GM19455 (cell line): ENCODE data around the gene ILDR2.

Source experiments
- ATAC-seq: cut with Tn5 transposase; IDR thresholded peaks from one replicate; pipeline ENCODE4 v1.9.1; 2021; ENCODE audit not compliant: unreplicated experiment

Gene ILDR2

DNA sequence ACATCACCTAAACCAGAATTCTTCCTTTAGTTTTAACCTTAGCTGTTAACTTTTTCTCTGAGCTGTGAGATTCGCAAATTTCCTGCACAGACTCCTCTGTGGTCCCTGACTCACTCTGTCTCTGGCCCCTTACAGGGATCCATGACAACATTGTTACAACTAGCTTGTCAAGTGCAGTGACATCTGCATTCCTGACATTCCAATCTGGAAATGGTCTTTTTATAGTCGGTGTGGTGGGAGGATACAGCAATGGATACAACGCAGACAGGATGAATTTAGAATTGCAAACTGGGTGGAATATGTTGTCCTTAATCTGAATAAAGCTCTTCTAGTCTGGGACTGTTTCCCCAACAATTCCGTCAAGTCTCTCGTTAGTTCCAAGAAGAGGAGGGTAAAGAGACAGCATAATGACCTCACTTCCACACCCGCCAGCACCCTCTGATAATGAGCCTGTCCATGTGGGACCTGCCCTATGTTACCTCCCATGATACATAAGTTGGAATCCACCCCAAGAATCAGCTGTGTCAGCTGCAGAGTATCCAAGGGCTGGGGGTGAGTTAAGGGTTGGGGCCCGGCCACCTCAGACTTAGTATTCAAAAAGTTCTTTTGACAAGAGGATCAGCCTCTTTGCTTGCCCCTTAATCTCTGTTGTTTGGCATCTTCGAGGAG, 49.4 kb downstream of the ILDR2 start:
- no peak for ATAC-seq

DNA sequence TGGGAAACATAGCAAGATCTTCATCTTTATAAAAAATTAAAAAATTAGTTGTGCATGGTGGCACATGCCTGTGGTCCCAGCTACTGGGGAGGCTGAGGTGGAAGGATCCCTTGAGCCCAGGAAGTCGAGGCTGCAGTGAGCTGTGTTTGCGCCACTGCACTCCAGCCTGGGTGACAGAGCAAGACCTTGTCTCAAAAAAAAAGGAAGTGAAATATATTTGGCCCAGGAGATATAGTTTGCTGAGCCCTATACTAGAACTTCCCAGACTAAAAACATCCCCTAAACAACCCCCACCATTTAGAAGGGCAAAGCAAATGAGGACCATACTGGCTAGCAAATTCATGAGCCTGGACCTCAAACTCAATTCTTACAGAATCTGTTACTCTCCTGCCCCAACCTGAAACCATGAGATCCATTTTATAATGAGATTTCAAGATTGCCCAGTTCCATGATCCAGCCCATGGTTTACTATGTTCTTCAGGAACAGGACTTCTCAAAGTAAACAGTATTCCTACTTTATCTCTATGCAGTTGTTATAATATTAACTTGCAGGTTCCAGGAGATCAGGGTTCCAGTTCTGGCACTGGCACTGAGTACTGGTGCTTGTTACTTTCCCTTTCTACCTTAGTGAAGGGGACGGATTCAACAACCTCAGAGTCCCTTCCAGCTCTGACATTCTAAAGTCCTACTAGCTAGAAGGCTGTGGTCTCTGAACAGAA, 50.4 kb downstream of the ILDR2 start:
- ATAC-seq = no peak

DNA sequence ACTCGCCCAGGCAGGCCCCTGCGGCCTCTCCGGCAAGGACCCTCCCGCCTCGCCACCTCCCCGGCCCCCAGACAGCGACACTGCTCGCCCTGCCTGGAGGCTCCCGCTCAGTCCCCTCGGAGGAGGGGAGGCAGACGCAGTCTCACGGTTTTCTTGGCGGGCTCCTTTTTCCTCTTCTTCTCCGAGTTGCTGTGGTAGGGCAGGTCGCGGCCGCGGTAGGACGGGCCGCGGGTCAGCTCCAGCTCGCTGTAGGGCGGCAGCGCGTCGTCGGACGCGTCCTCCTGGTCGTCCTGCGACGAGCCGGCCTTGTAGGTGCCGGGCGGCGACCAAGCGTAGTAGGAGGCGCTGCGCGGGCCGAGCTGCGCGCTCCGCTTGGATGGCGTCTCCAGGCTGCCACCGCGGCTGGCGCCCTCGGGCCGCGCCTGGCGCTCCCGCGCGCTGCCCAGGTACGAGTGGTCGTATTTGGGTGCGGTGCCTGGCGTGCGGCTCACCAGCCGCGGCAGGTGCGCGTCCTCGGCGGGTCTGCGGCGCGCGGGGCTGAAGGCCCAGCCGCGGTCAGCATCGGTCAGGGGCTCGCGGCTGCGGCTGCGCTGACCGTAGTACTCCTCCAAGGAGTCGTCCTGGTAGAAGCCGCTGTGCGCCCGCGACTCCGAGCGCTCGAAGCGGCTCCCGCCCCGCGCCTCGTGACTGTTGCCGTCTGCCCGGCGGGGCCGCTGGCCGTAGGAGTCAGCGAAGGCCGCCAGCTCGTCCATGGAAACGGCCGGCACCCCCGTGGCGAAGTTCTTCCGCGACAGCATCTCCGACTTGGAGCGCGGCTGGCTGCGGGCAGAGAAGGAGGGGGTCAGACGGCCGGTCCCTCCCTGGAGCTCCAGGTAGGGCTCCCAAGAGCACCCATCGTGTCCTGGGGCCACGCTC, 54.5 kb downstream of the ILDR2 start:
- no peak for ATAC-seq

DNA sequence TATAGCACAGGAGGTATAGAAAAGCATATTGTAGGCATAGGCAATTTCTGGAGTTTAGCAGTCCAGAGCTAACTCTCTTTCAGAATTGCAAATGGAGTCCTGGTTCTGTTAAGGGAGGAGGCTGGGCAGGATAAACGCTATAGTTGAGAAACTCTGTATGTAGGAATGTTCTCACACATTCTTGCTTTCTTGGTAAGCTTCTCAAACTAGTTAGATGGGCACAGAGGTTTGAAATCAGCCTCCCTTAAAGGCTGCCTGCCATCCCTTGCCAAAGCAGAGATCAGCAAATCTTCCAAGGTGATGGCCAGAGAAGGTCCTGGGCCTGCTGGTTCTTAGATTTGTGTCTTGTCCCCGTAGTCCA, 56.4 kb downstream of the ILDR2 start:
- ATAC-seq = no peak

DNA sequence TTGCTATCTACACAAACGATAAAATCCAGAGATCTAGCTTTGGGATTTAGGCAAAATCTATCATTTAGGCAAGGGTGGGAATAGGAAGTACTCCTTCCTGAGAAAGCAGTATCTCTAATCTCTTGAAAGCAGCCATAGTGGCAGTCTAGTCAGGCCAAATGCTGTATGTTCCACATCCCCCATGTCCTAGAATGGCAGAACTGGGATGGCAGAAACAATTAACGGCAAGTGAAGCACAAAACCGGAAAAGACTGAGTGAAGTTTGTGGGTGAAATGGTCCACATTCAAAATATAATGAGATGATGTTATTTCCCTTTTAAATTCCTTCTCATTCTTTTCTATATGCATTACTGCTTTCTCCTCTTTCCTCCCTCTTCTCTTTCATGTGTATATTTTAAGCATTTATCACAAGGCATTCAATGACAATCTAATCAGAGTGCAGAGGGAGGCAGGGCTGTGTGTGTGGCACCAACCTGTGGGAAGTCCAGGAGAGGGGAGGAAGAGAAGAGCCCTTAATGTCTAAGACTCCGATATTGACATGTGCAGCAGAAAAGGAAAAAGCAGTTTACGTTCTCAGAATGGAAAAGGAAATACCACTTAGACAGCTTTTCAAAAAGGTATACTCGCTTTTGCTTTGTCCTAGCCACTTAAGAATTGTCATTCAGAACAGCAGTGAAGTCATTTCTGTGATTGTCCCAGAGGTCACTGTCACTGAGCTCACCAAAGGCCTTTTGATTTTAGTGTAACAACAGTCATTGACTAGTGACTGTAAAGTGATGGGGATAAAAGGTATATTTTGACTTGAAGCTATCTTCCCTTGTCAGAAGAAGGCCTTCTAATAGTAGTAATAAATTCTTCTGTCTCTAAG, 57.0 kb downstream of the ILDR2 start:
- ATAC-seq = no peak

DNA sequence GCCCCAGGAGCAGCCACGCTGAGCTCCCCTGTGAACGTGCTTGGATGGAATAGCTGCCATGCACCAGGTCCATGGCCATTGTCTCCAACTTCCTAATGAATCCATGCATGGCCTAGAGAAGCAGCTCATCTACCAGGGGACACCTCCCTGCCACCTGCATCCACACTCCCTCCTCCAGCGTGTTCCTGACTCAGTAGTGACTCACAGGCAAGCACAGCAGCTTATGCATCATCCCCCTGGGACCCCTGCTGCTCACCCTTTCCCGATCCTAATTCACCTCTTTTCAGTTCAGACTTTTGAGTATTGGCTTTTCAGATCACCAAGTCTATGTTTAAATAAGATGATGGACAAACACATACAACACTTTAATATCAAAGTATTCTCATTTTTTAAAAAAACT, 59.4 kb downstream of the ILDR2 start:
- ATAC-seq = no peak

DNA sequence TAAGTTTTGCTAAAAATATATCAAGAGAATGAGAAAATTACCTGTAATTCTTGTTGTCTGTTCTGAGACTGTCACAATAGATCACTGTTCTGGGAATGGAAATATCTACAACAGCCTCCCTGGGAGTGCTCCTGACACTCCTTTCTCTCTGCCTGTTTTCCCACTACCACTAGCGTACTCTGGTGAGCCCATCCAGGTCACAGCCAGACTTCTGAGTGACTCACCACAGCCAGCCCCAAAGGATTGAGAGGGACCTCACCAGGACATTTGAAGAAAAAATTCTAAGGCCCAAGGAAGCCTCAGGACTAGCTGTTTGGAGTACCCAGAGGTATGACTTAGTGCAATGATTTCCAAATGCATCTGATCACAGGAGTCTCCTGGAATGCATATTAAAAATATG, 60.3 kb downstream of the ILDR2 start:
- no peak for ATAC-seq

DNA sequence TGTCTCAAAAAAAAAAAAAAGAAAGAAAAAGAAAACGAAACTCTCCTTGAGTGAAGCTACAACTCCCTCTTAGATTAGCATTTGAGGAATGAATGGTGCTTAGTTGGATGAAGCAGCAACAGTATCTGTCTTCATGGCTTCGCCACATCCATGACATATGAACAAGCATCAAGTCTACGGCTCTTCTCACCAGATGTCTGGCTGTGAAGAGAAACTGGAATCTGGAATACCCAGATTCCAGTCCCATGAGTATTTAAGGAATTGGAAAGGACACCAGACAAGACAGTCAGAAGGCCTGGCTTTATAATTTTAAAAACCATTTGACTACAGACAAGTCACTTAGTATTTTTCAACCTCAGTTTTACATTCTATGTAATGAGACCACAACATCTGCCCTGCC, 61.2 kb downstream of the ILDR2 start:
- ATAC-seq = no peak

DNA sequence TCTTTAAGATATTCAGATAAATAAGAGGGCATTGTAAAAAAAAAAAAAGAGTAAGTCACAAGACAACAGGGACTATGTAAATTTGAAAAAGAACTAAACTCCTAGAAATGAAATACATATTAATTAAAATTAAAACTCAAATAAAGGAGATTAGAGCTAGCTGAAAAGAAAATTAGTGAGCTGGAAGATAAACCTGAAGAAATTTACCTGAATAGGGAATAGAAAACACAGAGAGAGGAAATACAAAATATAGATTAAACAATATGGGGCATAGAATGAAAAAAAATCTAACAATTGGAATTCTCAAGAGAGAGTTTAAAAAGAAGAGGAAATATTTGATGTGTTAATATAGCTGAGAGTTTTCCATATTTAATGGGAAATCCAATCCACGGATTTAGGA, 63.7 kb downstream of the ILDR2 start:
- ATAC-seq = no peak

DNA sequence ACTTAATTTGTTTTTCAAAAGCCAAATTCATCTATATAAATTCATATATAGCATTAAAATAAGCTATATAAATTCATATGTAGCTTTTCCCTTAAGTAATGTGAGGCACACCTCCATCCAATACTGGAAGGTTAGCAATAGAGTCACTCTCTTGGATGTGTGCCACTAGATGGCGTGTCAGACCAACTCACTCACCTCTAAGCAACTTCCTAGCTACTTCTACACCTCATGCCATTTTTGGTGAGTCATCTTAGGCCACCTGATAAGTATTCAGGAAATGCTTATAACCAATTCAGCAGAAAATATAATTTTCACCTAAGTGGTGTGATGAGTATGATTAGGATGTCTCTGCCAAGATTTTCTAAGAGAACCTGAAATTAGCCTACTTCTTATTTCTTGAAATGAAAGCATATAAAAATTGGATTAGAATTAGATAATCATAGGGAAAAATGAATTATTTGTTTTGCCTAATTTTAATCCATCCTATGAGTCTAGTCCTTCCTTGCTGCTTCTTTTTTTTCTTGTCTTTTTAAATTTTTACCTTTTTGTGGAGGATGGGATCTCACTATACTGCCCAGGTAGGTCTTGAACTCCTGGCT, 64.8 kb downstream of the ILDR2 start:
- ATAC-seq = peak; percentile 98

DNA sequence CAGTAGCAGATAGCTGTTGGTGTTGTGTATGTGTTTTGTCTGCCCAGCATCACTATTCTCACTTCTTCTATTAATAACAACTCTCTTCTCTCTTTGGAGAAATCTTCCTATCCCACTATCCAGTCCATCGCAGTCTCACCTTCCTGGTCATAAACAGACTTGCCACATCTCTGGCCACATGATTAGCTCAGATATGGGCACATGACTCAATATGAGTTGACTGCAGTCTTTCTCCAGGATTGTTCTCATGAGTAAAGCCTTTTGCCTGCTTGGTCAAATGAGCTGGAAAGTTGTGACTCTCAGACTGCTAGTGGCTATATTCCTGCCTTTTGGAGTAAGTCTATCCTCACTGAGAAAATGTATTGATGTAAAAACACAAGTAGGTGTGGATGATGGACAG, 66.4 kb downstream of the ILDR2 start:
- no peak for ATAC-seq

DNA sequence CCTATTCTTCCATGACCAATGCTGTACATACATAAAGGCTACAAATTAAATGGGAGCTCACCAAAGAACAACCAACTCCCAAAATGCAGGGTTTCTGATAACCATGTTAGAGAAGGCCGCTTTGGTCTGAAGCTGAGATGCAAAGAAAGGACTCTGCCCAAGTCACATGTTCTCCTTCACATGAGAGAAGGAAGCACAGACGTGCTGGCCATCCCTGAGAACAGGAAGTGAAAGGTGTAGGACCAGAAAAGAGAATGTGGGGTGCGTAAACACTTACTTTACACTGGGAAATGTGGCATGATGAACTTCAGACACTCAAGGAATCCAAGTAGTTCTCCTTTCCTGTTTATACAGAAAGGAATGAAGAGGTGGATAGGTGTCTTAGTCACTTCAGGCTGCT, 67.6 kb downstream of the ILDR2 start:
- no peak for ATAC-seq

DNA sequence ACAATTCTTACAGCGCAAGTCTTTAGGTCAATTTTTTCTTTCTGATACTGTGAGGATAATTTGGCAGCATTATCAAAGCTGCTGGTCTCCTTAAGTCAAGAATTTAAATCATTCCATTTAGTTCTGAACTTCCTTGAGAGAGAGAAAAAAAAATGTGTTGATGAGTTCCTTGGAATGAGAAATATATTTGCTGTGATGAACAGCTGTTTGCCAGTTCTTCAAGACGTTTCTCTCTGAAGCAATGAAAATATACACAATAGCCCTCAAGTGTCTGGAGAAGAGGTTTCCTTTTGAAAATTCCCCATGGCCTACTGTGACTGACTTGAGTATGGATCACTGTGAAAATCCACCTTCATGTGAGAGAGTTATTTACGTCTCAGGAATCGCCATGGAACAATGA, 68.3 kb downstream of the ILDR2 start:
- ATAC-seq = no peak

DNA sequence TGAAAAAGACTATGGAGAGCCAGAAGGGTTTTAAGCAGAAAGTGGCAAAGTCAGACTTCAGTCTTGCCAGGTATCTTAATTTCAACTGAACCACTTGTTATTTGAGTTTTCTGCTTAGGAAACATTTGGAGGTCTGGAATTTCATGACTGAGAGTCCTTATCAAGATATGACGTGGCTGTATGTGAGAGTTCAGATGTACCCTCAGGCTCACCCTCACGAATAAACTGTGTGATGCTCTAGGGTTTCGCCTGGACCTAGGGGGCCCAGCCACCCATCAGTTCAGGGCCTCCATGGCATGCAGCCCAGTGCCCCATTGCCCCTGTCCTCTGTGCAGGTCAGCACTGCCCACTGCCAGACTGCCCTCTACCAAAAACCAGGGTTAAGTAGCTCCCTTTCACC, 68.7 kb downstream of the ILDR2 start:
- ATAC-seq = no peak

DNA sequence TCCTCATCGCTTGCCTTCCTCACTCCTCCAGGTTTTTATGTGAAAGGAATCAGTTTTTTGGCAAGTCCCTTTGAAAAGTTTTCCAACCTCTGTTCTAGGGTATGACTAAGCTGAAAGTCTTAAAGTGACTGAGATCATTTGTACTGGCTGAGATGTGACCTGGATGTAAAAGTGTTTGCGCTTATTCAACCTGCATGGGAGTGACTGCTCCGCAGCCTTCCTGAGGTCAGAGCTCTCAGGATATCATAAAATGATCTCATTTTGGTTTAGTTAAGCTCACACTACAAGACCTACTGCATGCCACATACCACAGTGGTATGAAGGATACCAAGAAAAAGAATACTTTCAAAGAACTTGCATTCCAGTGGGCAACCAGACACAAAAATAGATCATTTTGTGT, 69.4 kb downstream of the ILDR2 start:
- no peak for ATAC-seq

DNA sequence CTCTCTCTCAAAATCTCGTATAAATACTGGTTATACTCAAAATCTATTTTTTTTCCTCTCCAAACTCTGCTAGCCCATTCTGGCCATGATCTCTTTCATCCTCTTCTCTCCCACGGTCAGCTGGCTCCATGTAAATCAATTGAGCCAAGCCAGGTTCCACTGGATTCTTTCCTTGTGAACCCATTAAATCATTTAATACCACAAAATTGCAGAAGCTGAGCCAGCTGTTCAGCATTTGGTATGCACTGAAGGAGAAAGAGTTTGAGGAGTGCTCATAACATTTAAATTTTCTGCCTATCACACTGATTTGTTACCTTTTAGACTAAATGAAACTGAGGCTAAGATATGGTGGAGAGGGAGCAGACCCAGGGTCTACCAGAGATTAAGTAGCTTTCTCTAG, 70.2 kb downstream of the ILDR2 start:
- ATAC-seq = no peak

DNA sequence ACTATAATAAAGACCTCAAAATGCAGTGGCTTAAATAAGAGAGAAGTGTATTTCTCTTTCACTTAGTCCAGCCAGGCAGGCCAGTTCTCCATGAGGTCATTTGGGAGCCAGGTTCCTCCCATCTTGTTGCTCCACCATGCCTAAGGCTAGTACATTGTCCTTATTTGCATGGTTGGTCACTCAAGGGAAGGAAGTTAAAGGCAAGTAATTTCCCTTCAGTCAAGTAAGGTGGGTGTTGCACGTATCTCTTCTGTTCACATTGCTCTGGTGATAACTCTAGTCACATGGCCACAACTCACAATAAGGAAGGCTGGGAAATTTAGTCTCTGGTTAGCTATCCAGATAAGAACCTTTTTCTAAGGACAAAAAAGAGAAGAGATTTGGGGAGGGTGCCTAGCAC, 72.1 kb downstream of the ILDR2 start:
- ATAC-seq = no peak

DNA sequence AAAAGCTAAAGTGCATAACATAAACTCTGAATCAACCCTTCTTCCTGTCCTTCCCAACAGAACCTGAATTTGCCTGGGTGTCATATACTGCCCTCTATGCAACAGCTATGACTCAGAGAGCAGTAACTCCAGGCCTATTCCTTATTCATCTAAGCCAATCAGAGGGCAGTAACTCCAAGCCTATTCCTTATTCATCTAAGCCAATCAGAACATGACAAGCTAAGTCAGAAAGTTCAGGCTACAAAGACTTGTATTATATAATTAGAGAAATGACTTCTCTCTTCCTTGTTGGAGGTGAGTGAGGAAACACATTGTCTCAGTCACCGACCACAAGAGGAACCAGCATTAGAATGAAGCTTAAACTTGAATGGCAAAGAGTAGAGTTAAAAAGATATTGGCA, 73.1 kb downstream of the ILDR2 start:
- no peak for ATAC-seq

DNA sequence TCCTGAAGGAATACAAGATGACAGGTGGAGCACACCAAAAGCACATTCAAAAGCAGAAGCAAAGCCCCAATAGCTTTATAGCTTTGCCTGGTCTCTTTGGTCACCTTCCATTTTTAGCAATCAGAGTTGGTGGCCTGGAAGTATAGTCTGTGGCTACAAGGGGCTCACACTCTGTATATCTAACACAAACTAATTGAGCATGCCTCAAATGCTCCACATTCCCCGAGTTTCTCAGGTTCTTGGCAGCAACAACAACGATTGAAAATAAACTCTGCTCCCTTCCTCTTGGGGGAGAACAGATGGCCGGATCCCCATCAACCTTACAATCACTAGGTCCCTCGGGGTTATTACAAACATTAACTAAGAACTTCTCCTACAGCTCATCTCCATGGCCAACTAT, 74.4 kb downstream of the ILDR2 start:
- ATAC-seq = no peak

DNA sequence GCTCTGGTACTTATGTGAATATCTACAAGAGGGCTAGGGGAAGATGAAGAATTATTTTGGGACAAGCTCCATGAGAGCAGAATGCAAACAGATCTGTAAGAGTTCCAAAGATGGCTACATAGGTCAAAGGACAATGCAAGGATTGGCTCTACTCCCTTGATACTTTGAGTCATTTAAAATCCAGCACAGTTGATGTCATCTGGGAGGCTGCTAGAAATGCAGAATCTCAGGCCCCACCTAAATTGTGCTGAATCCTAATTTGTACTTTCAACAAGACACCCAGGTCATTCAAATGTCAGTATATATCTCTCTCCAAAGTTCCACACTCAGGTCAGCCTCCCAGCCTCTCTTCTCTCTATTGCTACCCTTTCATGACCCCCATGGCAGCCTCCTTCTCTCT, 75.6 kb downstream of the ILDR2 start:
- no peak for ATAC-seq

DNA sequence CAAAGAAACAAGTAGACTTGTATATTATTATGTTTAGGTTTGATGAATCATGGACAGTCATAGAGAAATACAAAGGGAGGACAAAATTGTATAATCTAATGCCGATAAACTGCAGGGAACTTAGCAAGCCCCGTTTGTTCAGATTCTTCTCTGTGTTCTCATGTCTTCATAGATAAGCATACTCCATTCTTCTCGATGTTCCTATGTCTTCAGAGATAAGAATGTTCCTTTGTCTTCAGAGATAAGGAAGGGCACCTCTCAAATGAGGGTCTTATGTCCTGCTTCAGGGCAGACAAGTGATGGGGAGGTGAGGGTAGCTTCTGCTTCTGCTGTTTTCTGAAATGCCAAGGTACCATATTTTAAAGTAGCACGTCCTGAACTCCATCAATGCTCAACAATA, 79.6 kb downstream of the ILDR2 start:
- no peak for ATAC-seq
